Thymus (tissue), 11 donors: ENCODE measurements around the gene SDHB. TPM values are rescaled to one million over a fixed set of nuclear protein-coding genes. Genes with fewer than 3 reads are reported as not detected.

Experiments
- DNase-seq, 9 donors: peaks; one replicate each; pipeline ENCODE4 v3.0.0-alpha.2; 2013; ENCODE audit warnings: low spot score in 9 of 9, low read depth in 6 of 9, missing footprints in 1 of 9
- H3K27ac ChIP-seq, 2 donors: one replicate each; pipeline ENCODE4 v1.5.1; 2013; ENCODE audit warnings: control low read depth in 1 of 2, low read depth in 1 of 2, low read length in 1 of 2, mild to moderate bottlenecking in 1 of 2, moderate library complexity in 1 of 2
- H3K27me3 ChIP-seq, 2 donors: one replicate each; pipeline ENCODE4 v1.5.1; 2013; ENCODE audit warnings: low read length in 1 of 2; ENCODE audit not compliant: control insufficient read depth in 2 of 2, insufficient read depth in 1 of 2
- H3K36me3 ChIP-seq, 2 donors: one replicate each; pipeline ENCODE4 v1.5.1; 2013; ENCODE audit warnings: low read length in 1 of 2, mild to moderate bottlenecking in 1 of 2, moderate library complexity in 1 of 2; ENCODE audit not compliant: control insufficient read depth in 2 of 2, insufficient read depth in 2 of 2
- H3K4me1 ChIP-seq, 2 donors: one replicate each; pipeline ENCODE4 v1.5.1; 2013; ENCODE audit warnings: low read length in 2 of 2; ENCODE audit not compliant: control insufficient read depth in 2 of 2, insufficient read depth in 2 of 2
- H3K4me3 ChIP-seq, 2 donors: one replicate each; pipeline ENCODE4 v1.5.1; 2013; ENCODE audit warnings: low read length in 2 of 2, control low read depth in 1 of 2, mild to moderate bottlenecking in 1 of 2
- H3K9me3 ChIP-seq, 2 donors: one replicate each; pipeline ENCODE4 v1.5.1; 2013; ENCODE audit warnings: low read length in 1 of 2, mild to moderate bottlenecking in 1 of 2; ENCODE audit not compliant: control insufficient read depth in 2 of 2, insufficient read depth in 1 of 2
- WGBS: extraction: QIAGEN DNeasy Blood & Tissue Kit; methylation state at CpG from one replicate; pipeline ENCODE4 v1.1.7; 2013; 5-methylcytosine and 5-hydroxymethylcytosine counted together
- polyA plus RNA-seq: library from polyadenylated mRNA; stranded (reverse); fragments of 200-250 nt; gene quantifications from one replicate; pipeline ENCODE4 v1.2.3, GENCODE V29; 2013
- total RNA-seq: library from RNA; stranded (reverse); fragments of 120-200 nt; gene quantifications from one replicate; pipeline ENCODE4 v1.2.4, GENCODE V29; 2013
- donor health status: healthy.

SDHB gene
- total and polyA plus RNA-seq, 2 donors, result 70.0 to 122 TPM

DNA sequence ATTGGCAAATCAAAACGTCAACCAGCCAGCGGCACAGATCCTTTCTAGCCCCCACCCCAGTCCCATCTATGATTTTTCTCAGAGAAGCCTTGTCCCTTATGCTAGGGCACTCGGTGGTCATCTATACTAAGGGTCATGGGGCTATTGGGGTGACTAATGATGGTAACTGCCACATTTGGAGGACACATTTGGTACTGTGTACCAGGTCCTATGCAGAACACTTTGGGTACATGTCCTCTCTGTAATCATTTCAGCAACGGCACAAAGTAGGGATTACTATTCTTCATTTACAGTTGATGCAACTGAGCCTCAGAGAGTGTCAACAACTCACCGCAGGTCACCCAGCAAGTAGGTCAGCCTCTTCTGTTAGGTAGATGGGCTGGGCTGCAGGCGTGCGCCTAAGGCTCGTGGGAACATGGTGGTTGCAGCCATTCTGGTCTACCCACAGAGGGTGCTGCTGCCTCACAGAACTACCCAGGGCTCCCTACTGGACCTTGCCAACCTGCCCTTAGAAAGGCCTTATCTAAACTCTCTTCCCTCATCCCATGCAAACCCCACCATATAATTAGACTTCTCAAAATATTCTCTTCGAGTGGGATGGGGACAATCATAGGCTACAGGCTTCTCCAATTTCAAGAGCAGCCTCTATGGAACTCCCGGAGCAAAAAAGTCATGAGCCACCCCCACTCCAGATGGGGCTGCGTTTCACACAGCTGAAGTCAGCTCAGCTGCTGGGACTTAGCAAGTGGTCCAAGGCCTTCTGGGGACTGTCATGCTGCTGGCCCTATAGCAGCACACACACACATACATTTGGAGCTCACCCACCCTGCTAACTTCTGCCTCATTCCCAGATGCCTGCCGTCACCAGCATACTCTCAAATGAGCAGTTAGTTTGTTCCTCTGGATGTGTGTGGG is 5.8 kb upstream of the SDHB start:
- WGBS, result 53% methylated on average over 12 of the region's 12 CpGs
- H3K4me3 ChIP-seq, result no peak overlapping the region
- no peak overlapping the region for H3K27ac ChIP-seq
- no peaks in the 10 kb centered on the region for H3K4me1 ChIP-seq
- peak in 3 of 9 donors; percentile 13 to 32 (median 30) for DNase-seq
- H3K9me3 ChIP-seq, result peaks cover 0 to 4% of the 10 kb centered on the region in 2 donors
- H3K36me3 ChIP-seq, result no peaks in the 10 kb centered on the region
- peaks cover 0 to 3% of the 10 kb centered on the region in 2 donors for H3K27me3 ChIP-seq

GRCh38 chr1:17056551-17056950 is 2.7 kb upstream of the SDHB start:
- Histone ChIP-seq H3K4me1 (peaks cover 6 to 10% of the 10 kb centered on the region in 2 donors), H3K36me3 (no peaks in the 10 kb centered on the region), H3K4me3 (no peak overlapping the region), H3K27me3 (peaks cover 0 to 3% of the 10 kb centered on the region in 2 donors), H3K9me3 (no peaks in the 10 kb centered on the region), H3K27ac (no peak overlapping the region)
- no peak for DNase-seq
- WGBS, result 97% methylated on average over 4 of the region's 4 CpGs

GRCh38 chr1:17055801-17056200 is 2.0 kb upstream of the SDHB start:
- H3K4me3 ChIP-seq, result no peak overlapping the region
- no peaks in the 10 kb centered on the region for H3K36me3 ChIP-seq
- H3K27me3 ChIP-seq, result peaks cover 0 to 3% of the 10 kb centered on the region in 2 donors
- peaks cover 6 to 10% of the 10 kb centered on the region in 2 donors for H3K4me1 ChIP-seq
- H3K9me3 ChIP-seq, result no peaks in the 10 kb centered on the region
- no peak for DNase-seq
- H3K27ac ChIP-seq, result no peak overlapping the region
- WGBS, result 98% methylated on average over 7 of the region's 7 CpGs

DNA sequence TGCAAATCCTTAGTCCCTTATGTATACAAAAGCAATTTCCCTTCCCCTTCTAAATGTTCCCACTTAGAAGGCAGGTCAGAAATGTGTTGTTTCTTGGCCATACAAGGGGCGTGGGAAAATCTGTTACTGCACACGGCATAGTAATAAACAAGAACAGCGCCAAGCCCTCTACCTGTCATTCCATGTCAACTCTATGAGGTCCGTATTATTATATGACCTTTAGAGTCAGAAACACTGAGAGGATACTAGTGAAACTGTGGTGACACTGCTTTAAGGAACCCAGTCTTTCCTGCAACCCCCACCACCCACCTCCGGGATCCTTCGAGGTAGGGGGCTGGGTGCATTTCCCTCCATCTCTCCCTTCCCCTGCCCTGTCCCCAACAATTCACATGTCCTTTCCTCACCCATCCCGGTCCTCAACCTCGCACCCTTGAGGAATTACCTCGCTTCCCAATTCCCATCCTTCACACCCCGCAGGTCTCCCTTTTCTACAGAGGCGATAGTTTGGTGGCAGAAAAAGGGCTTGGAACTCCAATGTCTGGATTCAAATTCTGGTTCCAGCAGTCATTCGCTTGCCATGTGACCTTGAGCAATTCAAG is 647 bp downstream of the SDHB start:
- Histone ChIP-seq H3K4me1 (peaks cover 6 to 10% of the 10 kb centered on the region in 2 donors), H3K9me3 (no peaks in the 10 kb centered on the region), H3K4me3 (peak overlapping the region; percentile 67 to 92), H3K27ac (peak overlapping the region; percentile 50 to 72), H3K36me3 (peaks cover 8 to 10% of the 10 kb centered on the region in 2 donors), H3K27me3 (peaks cover 0 to 2% of the 10 kb centered on the region in 2 donors)
- WGBS, result 13% methylated on average over 12 of the region's 12 CpGs
- DNase-seq, result no peak

DNA sequence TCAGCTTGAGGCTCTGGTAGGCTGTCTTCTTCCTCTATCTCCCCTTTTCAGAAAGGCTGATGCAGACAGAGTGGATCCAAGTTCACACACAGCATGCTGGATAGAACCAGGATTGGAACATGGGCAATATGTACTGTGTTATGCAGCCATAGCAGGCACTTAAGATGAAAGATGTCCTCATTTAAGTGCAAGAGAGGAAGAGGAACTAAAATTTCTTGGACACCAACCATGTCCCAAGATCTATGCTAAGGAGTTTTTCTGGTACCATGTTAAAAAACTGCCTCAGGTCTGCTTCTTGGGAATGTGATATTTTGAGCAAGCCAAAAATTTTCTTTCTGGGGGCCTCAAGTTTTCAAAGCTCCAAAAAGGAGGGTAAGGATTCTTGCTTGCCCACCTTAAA is 1.2 kb downstream of the SDHB start:
- no peaks in the 10 kb centered on the region for H3K27me3 ChIP-seq
- no peak for DNase-seq
- H3K4me3 ChIP-seq, result peak overlapping the region; percentile 67 to 92
- peaks cover 8 to 13% of the 10 kb centered on the region in 2 donors for H3K36me3 ChIP-seq
- peaks cover 6 to 10% of the 10 kb centered on the region in 2 donors for H3K4me1 ChIP-seq
- H3K27ac ChIP-seq, result no peak overlapping the region
- H3K9me3 ChIP-seq, result no peaks in the 10 kb centered on the region

DNA sequence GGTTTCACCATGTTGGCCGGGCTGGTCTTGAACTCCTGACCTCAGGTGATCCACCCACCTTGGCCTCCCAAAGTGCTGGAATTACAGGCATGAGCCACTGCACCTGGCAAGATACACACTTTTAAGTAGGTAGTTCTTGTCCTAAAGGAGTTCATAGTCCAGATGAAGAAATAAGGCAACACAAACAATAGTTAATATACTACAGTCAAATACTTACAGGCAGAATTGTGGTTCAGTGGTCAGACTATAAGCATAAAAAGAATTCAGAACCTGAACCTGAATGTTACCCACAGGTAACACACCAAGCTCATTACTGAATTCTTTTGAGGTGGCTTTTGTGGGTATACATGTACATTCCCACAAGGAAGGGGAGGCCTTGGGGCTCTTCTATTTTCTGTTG is 1.8 kb downstream of the SDHB start:
- peaks cover 6 to 10% of the 10 kb centered on the region in 2 donors for H3K4me1 ChIP-seq
- DNase-seq, result no peak
- no peak overlapping the region for H3K27ac ChIP-seq
- no peaks in the 10 kb centered on the region for H3K9me3 ChIP-seq
- H3K4me3 ChIP-seq, result no peak overlapping the region
- WGBS, result 100% methylated on average over 1 of the region's 1 CpG
- no peaks in the 10 kb centered on the region for H3K27me3 ChIP-seq
- peaks cover 8 to 13% of the 10 kb centered on the region in 2 donors for H3K36me3 ChIP-seq

GRCh38 chr1:17047924-17048323 is 5.9 kb downstream of the SDHB start:
- H3K4me1 ChIP-seq, result peaks cover 2 to 5% of the 10 kb centered on the region in 2 donors
- WGBS, result 96% methylated on average over 5 of the region's 5 CpGs
- H3K27me3 ChIP-seq, result no peaks in the 10 kb centered on the region
- no peak for DNase-seq
- no peak overlapping the region for H3K27ac ChIP-seq
- peaks cover 16 to 31% of the 10 kb centered on the region in 2 donors for H3K36me3 ChIP-seq
- H3K9me3 ChIP-seq, result no peaks in the 10 kb centered on the region
- no peak overlapping the region for H3K4me3 ChIP-seq

DNA sequence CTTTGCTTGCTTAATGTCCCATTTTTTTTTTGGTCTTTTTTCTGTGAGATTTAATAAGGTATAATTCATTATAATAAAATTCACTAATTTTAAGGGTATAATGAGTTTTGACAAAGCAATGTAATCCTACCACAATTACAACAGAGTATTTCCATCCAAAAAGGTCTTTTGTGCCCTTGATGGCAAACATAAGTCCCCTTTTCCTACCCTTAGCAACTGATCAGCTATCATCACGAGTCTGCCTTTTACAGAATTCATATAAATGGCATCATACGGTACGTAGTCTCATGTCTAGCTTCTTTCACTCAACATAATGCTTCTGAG is 7.5 kb downstream of the SDHB start:
- H3K4me3 ChIP-seq, result no peak overlapping the region
- no peaks in the 10 kb centered on the region for H3K9me3 ChIP-seq
- peaks cover 29 to 38% of the 10 kb centered on the region in 2 donors for H3K36me3 ChIP-seq
- no peaks in the 10 kb centered on the region for H3K27me3 ChIP-seq
- no peak for DNase-seq
- H3K4me1 ChIP-seq, result no peaks in the 10 kb centered on the region
- H3K27ac ChIP-seq, result no peak overlapping the region
- 88% methylated on average over 3 of the region's 3 CpGs for WGBS

- no peaks in the 10 kb centered on the region for H3K4me1 ChIP-seq
- peak in 5 of 9 donors; percentile 12 to 58 (median 23) for DNase-seq
- no peaks in the 10 kb centered on the region for H3K27me3 ChIP-seq
- WGBS, result 73% methylated on average over 9 of the region's 9 CpGs
- no peak overlapping the region for H3K27ac ChIP-seq
- peaks cover 32 to 38% of the 10 kb centered on the region in 2 donors for H3K36me3 ChIP-seq
- no peaks in the 10 kb centered on the region for H3K9me3 ChIP-seq
- no peak overlapping the region for H3K4me3 ChIP-seq
Measured at GRCh38 chr1:17045634-17046333, 8.0 kb downstream of the SDHB start.
